Natural killer cell (primary cell): ENCODE results near the gene TAAR1. TPM values are rescaled to one million over a fixed set of nuclear protein-coding genes. Genes with fewer than 3 reads are reported as not detected.

Experiments
- ATAC-seq, 3 donors: fragments of 150-1000 bp in 2 of 3; fragments of 200-7000 bp in 1 of 3; cut with Tn5 transposase; 1 replicate in 1 of 3; 2 replicates in 2 of 3; pipeline ENCODE4 v1.10.0; 2021; ENCODE audit warnings: mild to moderate bottlenecking in 2 of 3, moderate library complexity in 2 of 3
- DNase-seq, 2 donors: peaks; one replicate each; pipeline versions ENCODE4 v3.0.0 to v3.0.0-alpha.2; 2013 to 2021; ENCODE audit warnings: mixed read lengths in 1 of 2
- H3K27ac ChIP-seq: one replicate; pipeline ENCODE4 v1.5.1; 2013; ENCODE audit warnings: mild to moderate bottlenecking, low read length
- H3K27me3 ChIP-seq: one replicate; pipeline ENCODE4 v1.6.1; 2013; ENCODE audit warnings: low read length; ENCODE audit not compliant: control insufficient read depth, insufficient read depth
- H3K36me3 ChIP-seq: one replicate; pipeline ENCODE4 v1.6.1; 2013; ENCODE audit warnings: low read length; ENCODE audit not compliant: control insufficient read depth, insufficient read depth
- H3K4me1 ChIP-seq: one replicate; pipeline ENCODE4 v1.6.1; 2013; ENCODE audit warnings: low read length; ENCODE audit not compliant: control insufficient read depth, insufficient read depth
- H3K4me3 ChIP-seq: one replicate; pipeline ENCODE4 v1.5.1; 2013; ENCODE audit warnings: low read length
- H3K9me3 ChIP-seq: one replicate; pipeline ENCODE4 v1.6.1; 2013; ENCODE audit warnings: low read length; ENCODE audit not compliant: control insufficient read depth, insufficient read depth
- H3K27ac Mint-ChIP-seq, 2 donors: one replicate each; pipeline ENCODE4 v1.8.0; 2022; ENCODE audit warnings: mild to moderate bottlenecking in 2 of 2, mixed read lengths in 2 of 2, moderate library complexity in 1 of 2
- H3K27me3 Mint-ChIP-seq, 2 donors: one replicate each; pipeline ENCODE4 v1.8.0; 2022; ENCODE audit warnings: low read depth in 2 of 2, mixed read lengths in 2 of 2
- H3K36me3 Mint-ChIP-seq: one replicate; pipeline ENCODE4 v1.8.0; 2022; ENCODE audit warnings: mixed read lengths
- H3K4me1 Mint-ChIP-seq, 2 donors: one replicate each; pipeline ENCODE4 v1.8.0; 2022; ENCODE audit warnings: mixed read lengths in 2 of 2
- H3K4me3 Mint-ChIP-seq: one replicate; pipeline ENCODE4 v1.8.0; 2022; ENCODE audit warnings: mild to moderate bottlenecking, moderate library complexity, mixed read lengths
- H3K9me3 Mint-ChIP-seq, 2 donors: one replicate each; pipeline ENCODE4 v1.8.0; 2022; ENCODE audit warnings: mixed read lengths in 2 of 2
- CTCF ChIP-seq: fragments of 200-600 bp; IDR thresholded peaks from one replicate; pipeline ENCODE4 v1.8.0; 2022; ENCODE audit warnings: antibody characterized with exemption
- WGBS: methylation state at CpG from one replicate; pipeline ENCODE4 v1.1.7; 2013; ENCODE audit warnings: missing lambda C conversion rate; ENCODE audit not compliant: insufficient coverage; 5-methylcytosine and 5-hydroxymethylcytosine counted together
- intact Hi-C: fragments of 100-400 bp; cut with micrococcal nuclease; formaldehyde crosslinking; loops from one replicate; pipeline ENCODE4 v1.14.2; 2022
- total RNA-seq, 4 donors: library from RNA; stranded (reverse); fragments of 120-200 nt in 1 of 4; gene quantifications; one replicate each; pipeline versions ENCODE4 v1.2.3 to v1.2.4, GENCODE V29; 2013 to 2022

Gene TAAR1
- total RNA-seq, 3 donors from 2014 or later (not counting 1 experiment from before 2014, with no cell fraction given): not detected

GRCh38 chr6:132690678-132691077, 31.7 kb upstream of the TAAR1 start:
- H3K27ac Mint-ChIP-seq: no peak overlapping the region
- WGBS: 94% methylated on average over 3 of the region's 4 CpGs
- Histone ChIP-seq H3K36me3 (no peaks in the 10 kb centered on the region), H3K27me3 (no peaks in the 10 kb centered on the region), H3K4me1 (no peaks in the 10 kb centered on the region), H3K9me3 (no peaks in the 10 kb centered on the region), H3K4me3 (no peak overlapping the region), H3K27ac (no peak overlapping the region)
- H3K27me3 Mint-ChIP-seq: peaks cover 26 to 36% of the 10 kb centered on the region in 2 donors
- intact Hi-C loops: no loop called here
- H3K9me3 Mint-ChIP-seq: peaks cover 0 to 2% of the 10 kb centered on the region in 2 donors
- ATAC-seq (no peak), DNase-seq (no peak)
- peaks cover 3% of the 10 kb centered on the region for H3K36me3 Mint-ChIP-seq
- no peaks in the 10 kb centered on the region for H3K4me1 Mint-ChIP-seq
- no peak for TF ChIP-seq CTCF
- no peak overlapping the region for H3K4me3 Mint-ChIP-seq

DNA sequence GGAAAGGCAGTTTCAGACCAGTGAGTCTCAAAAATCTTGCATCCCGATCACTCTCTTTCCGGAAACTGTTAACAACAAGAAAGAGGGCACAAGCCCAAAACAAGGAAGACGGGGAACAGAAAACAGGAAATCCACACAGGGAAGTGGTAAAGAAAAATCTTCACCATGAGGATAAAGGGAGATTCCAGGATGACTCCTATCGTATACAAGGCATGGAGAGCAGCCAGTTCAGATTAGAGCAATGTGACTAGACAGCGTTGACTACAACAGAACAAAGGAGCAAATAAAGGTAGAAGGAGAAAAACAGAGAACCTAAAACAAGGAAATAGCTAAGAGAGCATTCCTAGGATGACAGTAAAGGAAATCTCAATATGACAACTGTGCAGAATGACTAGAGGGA, 28.3 kb upstream of the TAAR1 start:
- WGBS: 88% methylated on average over 5 of the region's 5 CpGs
- Histone ChIP-seq H3K27me3 (no peaks in the 10 kb centered on the region), H3K27ac (no peak overlapping the region), H3K9me3 (no peaks in the 10 kb centered on the region), H3K4me3 (no peak overlapping the region), H3K4me1 (no peaks in the 10 kb centered on the region), H3K36me3 (no peaks in the 10 kb centered on the region)
- Mint-ChIP-seq H3K27me3 (peaks cover 25 to 36% of the 10 kb centered on the region in 2 donors), H3K36me3 (no peaks in the 10 kb centered on the region), H3K4me1 (no peaks in the 10 kb centered on the region), H3K9me3 (no peaks in the 10 kb centered on the region), H3K27ac (no peak overlapping the region), H3K4me3 (no peak overlapping the region)
- TF ChIP-seq CTCF: no peak
- DNase-seq: no peak
- ATAC-seq: no peak
- intact Hi-C loops: no loop called here

DNA sequence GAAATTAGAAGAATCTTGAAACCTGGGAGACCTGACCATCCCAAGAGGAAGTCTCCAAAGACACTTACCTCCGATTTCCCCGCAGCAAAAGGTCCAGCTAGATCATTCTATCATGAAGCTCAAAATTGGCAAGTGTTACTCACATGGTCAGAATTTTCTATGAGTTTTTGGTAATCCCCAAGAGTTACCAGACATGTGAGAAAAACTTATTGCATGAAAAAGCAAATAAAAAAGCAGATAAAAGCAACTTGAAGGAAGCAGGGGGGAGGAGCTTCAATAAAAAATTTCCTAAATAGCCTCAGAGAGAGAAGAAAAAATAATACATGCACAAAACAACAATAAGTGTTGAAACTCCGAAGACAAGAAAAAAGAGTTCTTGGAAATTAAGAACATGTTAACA, 27.5 kb upstream of the TAAR1 start:
- H3K27ac Mint-ChIP-seq: no peak overlapping the region
- no peaks in the 10 kb centered on the region for H3K27me3 ChIP-seq
- no peaks in the 10 kb centered on the region for H3K36me3 Mint-ChIP-seq
- no peaks in the 10 kb centered on the region for H3K4me1 Mint-ChIP-seq
- H3K9me3 ChIP-seq: no peaks in the 10 kb centered on the region
- H3K27me3 Mint-ChIP-seq: peaks cover 25 to 36% of the 10 kb centered on the region in 2 donors
- no peaks in the 10 kb centered on the region for H3K4me1 ChIP-seq
- H3K9me3 Mint-ChIP-seq: no peaks in the 10 kb centered on the region
- H3K36me3 ChIP-seq: no peaks in the 10 kb centered on the region
- TF ChIP-seq CTCF: no peak
- intact Hi-C loops: no loop called here
- H3K4me3 Mint-ChIP-seq: no peak overlapping the region
- no peak overlapping the region for H3K4me3 ChIP-seq
- DNase-seq (no peak), ATAC-seq (no peak)
- WGBS: 92% methylated on average over 2 of the region's 3 CpGs
- no peak overlapping the region for H3K27ac ChIP-seq

- Mint-ChIP-seq H3K4me1 (no peaks in the 10 kb centered on the region), H3K27me3 (peaks cover 18 to 26% of the 10 kb centered on the region in 2 donors), H3K36me3 (no peaks in the 10 kb centered on the region), H3K4me3 (no peak overlapping the region), H3K9me3 (no peaks in the 10 kb centered on the region), H3K27ac (no peak overlapping the region)
- no peaks in the 10 kb centered on the region for H3K36me3 ChIP-seq
- WGBS: no CpG with 5 or more reads among the region's 3 CpGs
- no peaks in the 10 kb centered on the region for H3K4me1 ChIP-seq
- no peak for TF ChIP-seq CTCF
- H3K4me3 ChIP-seq: no peak overlapping the region
- no peak overlapping the region for H3K27ac ChIP-seq
- intact Hi-C loops: no loop called here
- H3K9me3 ChIP-seq: no peaks in the 10 kb centered on the region
- ATAC-seq (no peak), DNase-seq (no peak)
- H3K27me3 ChIP-seq: no peaks in the 10 kb centered on the region
These were observed 26.0 kb upstream of the TAAR1 start for GRCh38 chr6:132685009-132685408.
